Prostate gland (tissue), 2 donors: Measurements from ENCODE around the gene FARP1.

Experiments used
- CTCF ChIP-seq, 4 experiments: fragments of 200-600 bp in 2 of 4; fragments of 450-650 bp in 2 of 4; sonication (generic) in 2 of 4; IDR thresholded peaks; 1 replicate in 3 of 4; 2 replicates in 1 of 4; pipeline ENCODE4 v1.5.1; 2016 to 2019; ENCODE audit warnings: antibody characterized with exemption in 4 of 4, mild to moderate bottlenecking in 2 of 4, moderate library complexity in 2 of 4
- POLR2AphosphoS5 ChIP-seq: sonication (generic); formaldehyde crosslinking; IDR thresholded peaks from one replicate; pipeline ENCODE4 v1.6.1; 2017; ENCODE audit warnings: antibody characterized with exemption

- TF ChIP-seq CTCF (IDR thresholded peaks at IDR 0.05) = no peak
- TF ChIP-seq POLR2AphosphoS5 = no peak
Observed at GRCh38 chr13:98440390-98441055, 297.6 kb downstream of the FARP1 start.
